Erythroblast (primary cell): ENCODE measurements around the gene GLP2R.

Source experiments
- GATA1 ChIP-seq: IDR thresholded peaks from 2 replicates; pipeline ENCODE4 v1.6.1; 2011; ENCODE audit warnings: low read depth, mild to moderate bottlenecking, control low read depth, low read length, moderate library complexity
- POLR2A ChIP-seq: IDR thresholded peaks from 2 replicates; pipeline ENCODE4 v1.6.1; 2011; ENCODE audit warnings: mild to moderate bottlenecking, low read length

GRCh38 chr17:9934331-9934730 is 108.6 kb downstream of the GLP2R start:
- TF ChIP-seq POLR2A: no peak
- TF ChIP-seq GATA1: no peak
